ENCODE measurements around the gene TTC4. TPM values are rescaled to one million over a fixed set of nuclear protein-coding genes. Genes with fewer than 3 reads are reported as not detected.

TTC4 gene
- total RNA-seq, 1 experiment from 2014 or later = 34.7 TPM

DNA sequence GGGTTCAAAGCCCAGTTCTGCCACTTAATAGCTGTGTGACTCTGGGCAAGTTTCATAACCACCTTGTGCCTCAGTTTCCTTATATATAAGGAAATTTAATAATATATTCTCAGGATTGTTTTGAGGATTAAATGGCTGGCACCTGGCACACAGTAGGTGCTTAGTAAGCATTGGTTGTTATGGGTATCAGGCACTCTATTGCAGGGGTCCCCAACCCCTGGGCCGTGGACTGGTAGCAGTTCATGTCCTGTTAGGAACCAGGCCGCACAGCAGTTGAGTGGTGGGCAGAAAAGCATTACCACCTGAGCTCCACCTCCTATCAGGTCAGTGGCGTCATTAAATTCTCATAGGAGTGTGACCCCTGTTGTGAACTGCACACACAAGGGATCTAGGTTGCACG lies 30.2 kb downstream of the TTC4 start:
- ChIA-PET CTCF (no interaction called here), POLR2A (ENCODE audit: unreplicated experiment) (no interaction called here)
- Histone ChIP-seq H3K4me1 (ENCODE audit: insufficient read depth, low read length) (no peaks in the 10 kb centered on the region), H3K9me2 (replicated peaks; ENCODE audit: low read length) (no peaks in the 10 kb centered on the region), H3K4me3 (ENCODE audit: low read length) (no peak overlapping the region), H4K20me1 (ENCODE audit: low read length) (no peaks in the 10 kb centered on the region), H3K9me3 (ENCODE audit: low read length) (no peaks in the 10 kb centered on the region), H3K27me3 (ENCODE audit: low read length) (no peaks in the 10 kb centered on the region), H3K4me2 (ENCODE audit: low read length) (no peak overlapping the region), H3K79me2 (ENCODE audit: low read length) (no peaks in the 10 kb centered on the region), H3F3A (ENCODE audit: low read length, unreplicated experiment) (no peaks in the 10 kb centered on the region), H3K36me3 (ENCODE audit: low read depth, low read length) (peaks cover 16% of the 10 kb centered on the region), H2AFZ (ENCODE audit: low read length) (no peak overlapping the region), H3K9ac (ENCODE audit: low read length) (no peak overlapping the region), H3K27ac (ENCODE audit: low read length) (no peak overlapping the region)
- DNase-seq = no peak
- no peak for ATAC-seq
- intact Hi-C loops (cut with micrococcal nuclease) = no loop called here
- no TSS peak for BruUV-seq (replicated peaks)
- TF ChIP-seq EZH2 (IDR thresholded peaks at IDR 0.05; ENCODE audit: low read length, unreplicated experiment) (no peak), EZH2phosphoT487 (IDR thresholded peaks at IDR 0.05; ENCODE audit: borderline replicate concordance, low read length) (no peak)
- TF ChIP-seq, protein P1, sequence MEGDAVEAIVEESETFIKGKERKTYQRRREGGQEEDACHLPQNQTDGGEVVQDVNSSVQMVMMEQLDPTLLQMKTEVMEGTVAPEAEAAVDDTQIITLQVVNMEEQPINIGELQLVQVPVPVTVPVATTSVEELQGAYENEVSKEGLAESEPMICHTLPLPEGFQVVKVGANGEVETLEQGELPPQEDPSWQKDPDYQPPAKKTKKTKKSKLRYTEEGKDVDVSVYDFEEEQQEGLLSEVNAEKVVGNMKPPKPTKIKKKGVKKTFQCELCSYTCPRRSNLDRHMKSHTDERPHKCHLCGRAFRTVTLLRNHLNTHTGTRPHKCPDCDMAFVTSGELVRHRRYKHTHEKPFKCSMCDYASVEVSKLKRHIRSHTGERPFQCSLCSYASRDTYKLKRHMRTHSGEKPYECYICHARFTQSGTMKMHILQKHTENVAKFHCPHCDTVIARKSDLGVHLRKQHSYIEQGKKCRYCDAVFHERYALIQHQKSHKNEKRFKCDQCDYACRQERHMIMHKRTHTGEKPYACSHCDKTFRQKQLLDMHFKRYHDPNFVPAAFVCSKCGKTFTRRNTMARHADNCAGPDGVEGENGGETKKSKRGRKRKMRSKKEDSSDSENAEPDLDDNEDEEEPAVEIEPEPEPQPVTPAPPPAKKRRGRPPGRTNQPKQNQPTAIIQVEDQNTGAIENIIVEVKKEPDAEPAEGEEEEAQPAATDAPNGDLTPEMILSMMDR (conservative IDR thresholded peaks at IDR 0.05; ENCODE audit: low read depth, low read length) = no peak

DNA sequence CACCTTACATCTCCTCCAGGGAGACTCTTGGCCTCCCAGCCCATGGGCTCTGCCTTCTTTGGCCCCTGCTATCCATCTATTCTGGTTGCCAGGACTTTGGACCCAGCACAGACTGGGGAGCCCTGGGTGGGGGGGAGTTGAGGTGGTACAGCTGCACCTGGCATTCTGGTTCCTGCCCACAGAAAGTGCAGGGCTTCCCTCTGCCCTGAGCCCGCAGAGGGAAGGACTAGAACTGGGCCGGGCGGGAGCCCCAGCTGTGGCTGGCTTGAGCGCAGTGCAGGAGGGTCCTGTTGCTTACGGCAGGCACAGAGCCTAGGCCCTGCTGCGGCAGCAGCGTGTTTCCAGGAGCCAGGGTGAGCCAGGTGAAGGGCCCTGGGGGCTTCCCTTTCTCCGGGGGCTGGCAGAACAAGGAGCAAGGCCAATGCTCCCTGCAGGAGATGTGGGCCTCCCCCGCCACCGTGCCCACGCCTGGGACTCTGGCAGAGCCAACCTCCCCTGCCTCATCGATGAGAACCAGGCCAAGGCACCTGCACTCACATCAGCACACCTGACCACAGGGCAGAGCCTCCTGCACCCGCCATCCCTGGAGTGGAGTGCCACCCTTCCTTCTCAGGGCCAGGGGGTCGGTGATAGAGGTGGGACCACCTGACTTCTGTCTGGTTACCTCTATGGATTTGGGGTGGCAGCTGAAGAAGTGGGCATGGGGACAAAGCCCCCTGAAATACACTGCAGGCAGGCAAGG lies 32.6 kb downstream of the TTC4 start:
- Histone ChIP-seq H3K9me3 (ENCODE audit: low read length) (no peaks in the 10 kb centered on the region), H3K4me1 (ENCODE audit: insufficient read depth, low read length) (no peaks in the 10 kb centered on the region), H3K4me3 (ENCODE audit: low read length) (no peak overlapping the region), H3K9me2 (replicated peaks; ENCODE audit: low read length) (no peaks in the 10 kb centered on the region), H3K4me2 (ENCODE audit: low read length) (no peak overlapping the region), H3K79me2 (ENCODE audit: low read length) (no peaks in the 10 kb centered on the region), H3F3A (ENCODE audit: low read length, unreplicated experiment) (no peaks in the 10 kb centered on the region), H2AFZ (ENCODE audit: low read length) (no peak overlapping the region), H3K27me3 (ENCODE audit: low read length) (no peaks in the 10 kb centered on the region), H3K27ac (ENCODE audit: low read length) (no peak overlapping the region), H3K9ac (ENCODE audit: low read length) (no peak overlapping the region), H4K20me1 (ENCODE audit: low read length) (no peaks in the 10 kb centered on the region), H3K36me3 (ENCODE audit: low read depth, low read length) (no peaks in the 10 kb centered on the region)
- DNase-seq = no peak
- no peak for ATAC-seq
- no TSS peak for BruUV-seq (replicated peaks)
- intact Hi-C loops (cut with micrococcal nuclease) = no loop called here
- CTCF ChIA-PET = no interaction called here
- no peak for TF ChIP-seq EZH2phosphoT487 (IDR thresholded peaks at IDR 0.05; ENCODE audit: borderline replicate concordance, low read length)
- TF ChIP-seq EZH2 (IDR thresholded peaks at IDR 0.05; ENCODE audit: low read length, unreplicated experiment) = no peak
- POLR2A ChIA-PET (ENCODE audit: unreplicated experiment) = no interaction called here

DNA sequence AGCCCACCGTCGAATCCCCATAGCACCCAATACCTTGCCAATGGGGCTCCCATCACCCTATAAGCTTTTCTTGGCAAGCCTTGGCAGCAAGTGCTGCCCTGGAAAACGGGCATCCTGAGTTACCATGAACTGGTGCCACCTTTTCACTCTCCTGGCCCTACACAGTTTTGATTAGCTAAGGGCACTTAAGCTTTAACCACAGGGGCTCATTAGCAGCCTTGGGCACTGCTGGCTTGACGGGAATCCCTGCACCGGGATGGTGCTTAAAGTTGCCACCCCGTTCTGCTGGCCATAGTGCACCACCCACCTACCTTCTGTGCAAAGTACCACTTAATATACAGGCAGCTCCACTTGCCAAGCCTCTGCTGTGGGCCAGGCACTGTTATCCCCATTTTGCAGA lies 34.9 kb downstream of the TTC4 start:
- Histone ChIP-seq H3K4me1 (ENCODE audit: insufficient read depth, low read length) (no peaks in the 10 kb centered on the region), H3K9ac (ENCODE audit: low read length) (no peak overlapping the region), H3K79me2 (ENCODE audit: low read length) (no peaks in the 10 kb centered on the region), H3K9me3 (ENCODE audit: low read length) (no peaks in the 10 kb centered on the region), H3K4me3 (ENCODE audit: low read length) (no peak overlapping the region), H4K20me1 (ENCODE audit: low read length) (no peaks in the 10 kb centered on the region), H3K9me2 (replicated peaks; ENCODE audit: low read length) (no peaks in the 10 kb centered on the region), H3K27ac (ENCODE audit: low read length) (no peak overlapping the region), H3F3A (ENCODE audit: low read length, unreplicated experiment) (no peaks in the 10 kb centered on the region), H3K36me3 (ENCODE audit: low read depth, low read length) (no peaks in the 10 kb centered on the region), H2AFZ (ENCODE audit: low read length) (no peak overlapping the region), H3K4me2 (ENCODE audit: low read length) (no peak overlapping the region), H3K27me3 (ENCODE audit: low read length) (no peaks in the 10 kb centered on the region)
- intact Hi-C loops (cut with micrococcal nuclease) = no loop called here
- POLR2A ChIA-PET (ENCODE audit: unreplicated experiment) = no interaction called here
- TF ChIP-seq EZH2 (IDR thresholded peaks at IDR 0.05; ENCODE audit: low read length, unreplicated experiment) = no peak
- TF ChIP-seq, protein P1 (conservative IDR thresholded peaks at IDR 0.05; ENCODE audit: low read depth, low read length) = no peak
- TF ChIP-seq EZH2phosphoT487 (IDR thresholded peaks at IDR 0.05; ENCODE audit: borderline replicate concordance, low read length) = no peak
- no peak for ATAC-seq
- CTCF ChIA-PET = no interaction called here
- no peak for DNase-seq
- no TSS peak for BruUV-seq (replicated peaks)
